Sigmoid colon (tissue), 7 donors: Measurements from ENCODE around the gene SNTN. TPM values are rescaled to one million over a fixed set of nuclear protein-coding genes. Genes with fewer than 3 reads are reported as not detected.

Experiments
- DNase-seq: peaks from one replicate; pipeline ENCODE4 v3.0.0-alpha.2; 2019
- H3K27ac ChIP-seq, 4 donors: fragments of 200-600 bp; sonication (generic); one replicate each; pipeline ENCODE4 v1.5.1; 2016 to 2019; ENCODE audit warnings: mild to moderate bottlenecking in 1 of 4
- H3K27me3 ChIP-seq, 3 donors: fragments of 200-600 bp; sonication (generic); one replicate each; pipeline ENCODE4 v1.5.1; 2019; ENCODE audit warnings: mild to moderate bottlenecking in 1 of 3
- H3K36me3 ChIP-seq, 4 donors: fragments of 200-600 bp; sonication (generic); one replicate each; pipeline ENCODE4 v1.5.1; 2016 to 2019
- H3K4me1 ChIP-seq, 4 donors: fragments of 200-600 bp; sonication (generic); one replicate each; pipeline ENCODE4 v1.5.1; 2017 to 2019
- H3K4me3 ChIP-seq, 4 donors: fragments of 200-600 bp; sonication (generic); one replicate each; pipeline ENCODE4 v1.5.1; 2017 to 2019; ENCODE audit warnings: mild to moderate bottlenecking in 2 of 4, moderate library complexity in 1 of 4
- H3K9me3 ChIP-seq, 4 donors: fragments of 200-600 bp in 3 of 4; sonication (generic) in 3 of 4; one replicate each; pipeline versions ENCODE4 v1.5.1 to v1.6.1; 2013 to 2019
- EP300 ChIP-seq, 4 donors: sonication (generic); formaldehyde crosslinking; IDR thresholded peaks; one replicate each; pipeline ENCODE4 v1.6.1; 2017; ENCODE audit warnings: antibody characterized with exemption in 4 of 4
- POLR2A ChIP-seq, 2 donors: fragments of 450-650 bp; IDR thresholded peaks; one replicate each; pipeline ENCODE4 v1.6.1; 2016; ENCODE audit warnings: antibody characterized with exemption in 2 of 2, mild to moderate bottlenecking in 2 of 2, moderate library complexity in 2 of 2
- POLR2AphosphoS5 ChIP-seq, 4 donors: sonication (generic); formaldehyde crosslinking; IDR thresholded peaks; one replicate each; pipeline ENCODE4 v1.6.1; 2017; ENCODE audit warnings: antibody characterized with exemption in 4 of 4
- WGBS, 2 donors: extraction: QIAGEN DNeasy Blood & Tissue Kit; methylation state at CpG; one replicate each; pipeline ENCODE4 v1.1.7; 2013; 5-methylcytosine and 5-hydroxymethylcytosine counted together
- intact Hi-C: fragments of 100-400 bp; cut with DNase I; formaldehyde crosslinking; loops from one replicate; pipeline ENCODE4 v1.15.1; 2023
- polyA plus RNA-seq, 3 donors: library from polyadenylated mRNA; stranded (reverse); fragments of 200-250 nt; gene quantifications; one replicate each; pipeline ENCODE4 v1.2.3, GENCODE V29; 2013
- total RNA-seq, 4 donors: library from RNA; depleted of rRNA; stranded (reverse); fragments of >200 nt; gene quantifications; one replicate each; pipeline ENCODE4 v1.1.0, GENCODE V29; 2016
- TF ChIP-seq, protein P1 (sequence below), 4 experiments: fragments of 450-650 bp in 3 of 4; fragments of 200-600 bp in 1 of 4; IDR thresholded peaks; one replicate each; pipeline ENCODE4 v1.5.1; 2016 to 2019; ENCODE audit warnings: antibody characterized with exemption in 4 of 4, mild to moderate bottlenecking in 3 of 4, moderate library complexity in 2 of 4
- donor health status: healthy with polysubstance abuse.
- donor health status: Bipolar disorder and iron deficiency.
- donor health status: healthy.

Gene SNTN
- total RNA-seq = not detected
- polyA plus RNA-seq = not detected

DNA sequence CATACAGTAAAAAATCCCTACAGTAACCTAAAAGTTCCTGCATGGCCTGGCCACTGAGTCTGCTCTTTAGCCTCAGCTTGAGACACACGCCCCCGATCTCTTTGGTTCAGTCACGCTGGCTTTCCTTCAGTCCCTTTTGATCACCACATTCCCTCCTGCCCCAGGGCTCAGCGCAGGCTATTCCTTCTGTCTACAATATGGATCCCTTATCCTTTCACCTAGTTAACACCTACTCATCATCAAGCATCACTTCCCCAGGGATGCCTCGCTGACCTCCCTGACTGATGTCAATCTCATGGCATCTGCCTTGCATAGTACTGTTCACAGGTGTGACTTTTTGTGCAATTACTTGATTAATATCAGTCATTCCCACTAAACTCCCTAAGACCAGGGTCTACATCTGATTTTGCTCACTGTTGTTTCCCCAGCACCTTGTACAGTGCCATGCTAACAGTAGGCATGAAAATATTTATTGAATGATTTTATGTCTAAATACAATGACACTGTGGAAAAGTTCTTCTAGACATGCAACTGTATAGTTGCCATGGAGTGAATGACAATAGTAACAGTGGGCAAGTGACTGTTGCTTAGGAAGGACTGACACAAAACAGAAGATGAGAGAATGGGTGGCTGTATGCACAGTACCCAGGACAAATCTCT lies at the start of gene SNTN:
Gene SNTN, plus strand, starts transcription at position 610 of the 660 bp plus-strand sequence. Its CDS starts 13 bp downstream, at position 623.
- WGBS, 2 donors = 86 to 91% methylated on average over 5 of the region's 5 CpGs
- Histone ChIP-seq H3K4me1 (no peaks in the 10 kb centered on the region), H3K9me3 (no peaks in the 10 kb centered on the region), H3K27ac (no peak within 1 kb of the TSS), H3K27me3 (no peaks in the 10 kb centered on the region), H3K36me3 (no peaks in the 10 kb centered on the region), H3K4me3 (no peak within 1 kb of the TSS)
- DNase-seq = no peak
- intact Hi-C loops = no loop called here
- TF ChIP-seq EP300 (IDR thresholded peaks at IDR 0.05) (no peak), POLR2AphosphoS5 (IDR thresholded peaks at IDR 0.05) (no peak), POLR2A (IDR thresholded peaks at IDR 0.05) (no peak)
- TF ChIP-seq, protein P1, sequence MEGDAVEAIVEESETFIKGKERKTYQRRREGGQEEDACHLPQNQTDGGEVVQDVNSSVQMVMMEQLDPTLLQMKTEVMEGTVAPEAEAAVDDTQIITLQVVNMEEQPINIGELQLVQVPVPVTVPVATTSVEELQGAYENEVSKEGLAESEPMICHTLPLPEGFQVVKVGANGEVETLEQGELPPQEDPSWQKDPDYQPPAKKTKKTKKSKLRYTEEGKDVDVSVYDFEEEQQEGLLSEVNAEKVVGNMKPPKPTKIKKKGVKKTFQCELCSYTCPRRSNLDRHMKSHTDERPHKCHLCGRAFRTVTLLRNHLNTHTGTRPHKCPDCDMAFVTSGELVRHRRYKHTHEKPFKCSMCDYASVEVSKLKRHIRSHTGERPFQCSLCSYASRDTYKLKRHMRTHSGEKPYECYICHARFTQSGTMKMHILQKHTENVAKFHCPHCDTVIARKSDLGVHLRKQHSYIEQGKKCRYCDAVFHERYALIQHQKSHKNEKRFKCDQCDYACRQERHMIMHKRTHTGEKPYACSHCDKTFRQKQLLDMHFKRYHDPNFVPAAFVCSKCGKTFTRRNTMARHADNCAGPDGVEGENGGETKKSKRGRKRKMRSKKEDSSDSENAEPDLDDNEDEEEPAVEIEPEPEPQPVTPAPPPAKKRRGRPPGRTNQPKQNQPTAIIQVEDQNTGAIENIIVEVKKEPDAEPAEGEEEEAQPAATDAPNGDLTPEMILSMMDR (IDR thresholded peaks at IDR 0.05) = no peak

DNA sequence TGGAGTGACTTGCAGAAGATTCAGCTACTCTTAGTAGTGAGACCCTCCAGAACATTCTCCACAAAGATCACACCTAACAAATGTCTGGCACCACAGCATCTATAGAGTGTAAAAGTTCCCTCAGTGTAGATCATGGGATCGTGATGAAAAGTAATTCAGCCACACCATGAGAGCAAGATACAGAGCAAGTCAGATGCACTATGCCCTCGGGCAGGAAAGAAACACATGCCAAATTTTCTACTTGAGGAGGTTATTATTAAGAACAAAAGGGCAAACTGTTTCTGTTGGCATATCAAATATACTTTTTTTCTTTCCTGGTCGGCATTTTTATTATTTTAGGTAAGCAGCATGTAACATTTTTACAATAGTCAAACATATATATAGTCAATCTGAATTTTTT lies 44.8 kb upstream of the SNTN start:
- Histone ChIP-seq H3K4me3 (no peak overlapping the region), H3K27ac (no peak overlapping the region), H3K27me3 (no peaks in the 10 kb centered on the region), H3K9me3 (no peaks in the 10 kb centered on the region), H3K4me1 (no peaks in the 10 kb centered on the region), H3K36me3 (no peaks in the 10 kb centered on the region)
- intact Hi-C loops = no loop called here
- WGBS, 2 donors = 28 to 68% methylated on average over 3 of the region's 3 CpGs
- TF ChIP-seq EP300 (IDR thresholded peaks at IDR 0.05) (no peak), POLR2AphosphoS5 (IDR thresholded peaks at IDR 0.05) (no peak), POLR2A (IDR thresholded peaks at IDR 0.05) (no peak)
- TF ChIP-seq, protein P1 (IDR thresholded peaks at IDR 0.05) = no peak
- DNase-seq = no peak

DNA sequence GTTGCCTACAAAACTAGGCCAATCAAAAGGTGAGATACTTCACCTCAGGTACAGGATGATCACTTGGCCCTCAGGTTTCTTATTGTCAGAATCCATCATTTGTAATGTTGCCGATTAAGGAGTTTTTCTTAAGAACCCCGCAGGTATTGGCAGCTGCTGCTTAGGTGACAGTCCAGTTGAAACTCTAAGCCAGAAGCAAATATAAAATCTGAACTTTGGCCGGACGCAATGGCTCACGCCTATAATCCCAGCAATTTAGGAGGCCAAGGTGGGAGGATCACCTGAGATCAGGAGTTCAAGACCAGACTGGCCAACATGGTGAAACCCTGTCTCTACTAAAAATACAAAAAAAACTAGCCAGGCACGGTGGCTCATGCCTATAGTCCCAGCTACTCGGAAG lies 43.1 kb upstream of the SNTN start:
- no peaks in the 10 kb centered on the region for H3K4me1 ChIP-seq
- H3K9me3 ChIP-seq = no peaks in the 10 kb centered on the region
- intact Hi-C loops = no loop called here
- no peak overlapping the region for H3K4me3 ChIP-seq
- no peak for TF ChIP-seq POLR2A (IDR thresholded peaks at IDR 0.05)
- no peaks in the 10 kb centered on the region for H3K36me3 ChIP-seq
- no peak for DNase-seq
- H3K27ac ChIP-seq = no peak overlapping the region
- 79 to 88% methylated on average over 7 of the region's 7 CpGs for WGBS, 2 donors
- H3K27me3 ChIP-seq = no peaks in the 10 kb centered on the region

DNA sequence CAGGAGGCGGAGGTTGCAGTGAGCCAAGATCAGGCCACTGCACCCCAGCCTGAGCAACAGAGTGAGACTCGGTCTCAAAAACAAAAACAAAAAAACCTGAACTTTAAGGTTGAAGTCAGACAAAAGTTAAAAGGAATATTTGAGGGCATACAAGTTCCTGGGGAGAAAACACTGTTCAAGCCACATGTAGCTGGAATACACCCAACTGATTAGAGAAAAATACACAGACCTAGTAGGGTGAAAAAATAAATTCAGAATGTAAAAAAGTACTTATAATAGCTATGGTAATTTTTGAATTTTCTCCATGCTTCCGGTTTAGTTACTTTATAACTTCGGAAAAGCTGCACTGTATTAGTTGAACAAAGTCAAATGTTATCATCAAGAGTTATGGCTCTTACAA lies 42.6 kb upstream of the SNTN start:
- H3K4me3 ChIP-seq = no peak overlapping the region
- no peaks in the 10 kb centered on the region for H3K27me3 ChIP-seq
- no peak overlapping the region for H3K27ac ChIP-seq
- H3K9me3 ChIP-seq = no peaks in the 10 kb centered on the region
- intact Hi-C loops = no loop called here
- no peak for DNase-seq
- TF ChIP-seq POLR2AphosphoS5 (IDR thresholded peaks at IDR 0.05) (no peak), EP300 (IDR thresholded peaks at IDR 0.05) (no peak), POLR2A (IDR thresholded peaks at IDR 0.05) (no peak)
- TF ChIP-seq, protein P1 (IDR thresholded peaks at IDR 0.05) = no peak
- no peaks in the 10 kb centered on the region for H3K4me1 ChIP-seq
- WGBS, 2 donors = 93 to 95% methylated on average over 4 of the region's 4 CpGs
- no peaks in the 10 kb centered on the region for H3K36me3 ChIP-seq

DNA sequence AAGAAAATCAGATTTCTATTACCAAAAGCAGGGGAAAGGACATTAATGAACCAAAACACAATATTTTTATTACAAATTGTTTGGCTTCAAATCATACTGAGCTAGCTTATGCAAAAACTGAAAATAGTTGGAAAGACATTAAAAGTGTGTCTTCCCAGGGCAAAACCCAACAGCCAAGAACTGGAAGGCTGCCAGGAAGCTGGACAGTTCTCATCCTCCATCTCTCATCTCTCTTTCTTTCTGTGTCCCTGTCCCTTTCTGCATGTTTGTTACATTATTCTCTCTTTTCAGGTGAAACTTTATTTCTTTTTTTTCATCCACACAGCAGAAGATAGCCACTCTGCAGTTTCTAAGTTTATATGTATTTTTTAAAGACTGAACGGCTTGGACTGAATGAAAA lies 41.1 kb upstream of the SNTN start:
- Histone ChIP-seq H3K36me3 (no peaks in the 10 kb centered on the region), H3K27ac (no peak overlapping the region), H3K27me3 (no peaks in the 10 kb centered on the region), H3K4me3 (no peak overlapping the region), H3K9me3 (no peaks in the 10 kb centered on the region), H3K4me1 (no peaks in the 10 kb centered on the region)
- no peak for DNase-seq
- no peak for TF ChIP-seq EP300 (IDR thresholded peaks at IDR 0.05)
- TF ChIP-seq POLR2A (IDR thresholded peaks at IDR 0.05) = no peak
- TF ChIP-seq POLR2AphosphoS5 (IDR thresholded peaks at IDR 0.05) = no peak
- TF ChIP-seq, protein P1 (IDR thresholded peaks at IDR 0.05) = no peak
- intact Hi-C loops = no loop called here
- WGBS, 2 donors = 84 to 93% methylated on average over 1 of the region's 1 CpG
